IPS-11a (cell line): ENCODE measurements around the gene ACVRL1.
A peak's percentile ranks its signal among the peaks of the same experiment; 100 is the strongest.

Source experiments
- H3K4me3 ChIP-seq: one replicate; pipeline ENCODE4 v1.5.1; 2013; ENCODE audit warnings: low read depth, low read length, control low read depth

Gene ACVRL1

DNA sequence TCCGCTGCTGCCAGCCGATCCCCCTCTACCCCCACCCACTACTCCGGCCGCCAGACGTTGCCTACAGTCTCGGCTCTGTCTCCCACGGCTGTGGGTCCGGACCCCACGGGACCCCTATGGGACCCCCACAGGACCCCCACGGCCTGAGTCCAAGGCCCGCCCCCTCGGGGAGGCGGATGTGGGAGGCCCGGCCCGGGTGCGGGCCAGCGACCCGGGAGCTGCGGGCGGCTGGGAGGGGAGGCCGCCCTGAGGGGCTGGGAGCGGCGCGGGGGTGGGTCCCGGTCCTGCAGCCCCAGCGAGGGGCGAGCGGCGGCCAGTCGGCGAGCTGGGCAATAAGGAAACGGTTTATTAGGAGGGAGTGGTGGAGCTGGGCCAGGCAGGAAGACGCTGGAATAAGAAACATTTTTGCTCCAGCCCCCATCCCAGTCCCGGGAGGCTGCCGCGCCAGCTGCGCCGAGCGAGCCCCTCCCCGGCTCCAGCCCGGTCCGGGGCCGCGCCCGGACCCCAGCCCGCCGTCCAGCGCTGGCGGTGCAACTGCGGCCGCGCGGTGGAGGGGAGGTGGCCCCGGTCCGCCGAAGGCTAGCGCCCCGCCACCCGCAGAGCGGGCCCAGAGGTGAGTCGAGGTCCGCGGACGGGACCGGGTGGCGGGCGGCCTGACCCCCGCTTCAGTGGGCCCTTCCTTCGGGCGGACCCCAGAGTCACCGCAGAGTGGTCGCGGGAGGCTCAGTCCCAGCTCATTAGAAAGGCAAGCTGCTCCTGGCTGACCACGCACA is at the start of gene ACVRL1:
ACVRL1 (plus strand) TSS at position 422 of the 773 bp plus-strand sequence. CDS start 4,971 bp downstream, outside the sequence.
- H3K4me3 ChIP-seq: peak within 1 kb of the TSS; percentile 28

DNA sequence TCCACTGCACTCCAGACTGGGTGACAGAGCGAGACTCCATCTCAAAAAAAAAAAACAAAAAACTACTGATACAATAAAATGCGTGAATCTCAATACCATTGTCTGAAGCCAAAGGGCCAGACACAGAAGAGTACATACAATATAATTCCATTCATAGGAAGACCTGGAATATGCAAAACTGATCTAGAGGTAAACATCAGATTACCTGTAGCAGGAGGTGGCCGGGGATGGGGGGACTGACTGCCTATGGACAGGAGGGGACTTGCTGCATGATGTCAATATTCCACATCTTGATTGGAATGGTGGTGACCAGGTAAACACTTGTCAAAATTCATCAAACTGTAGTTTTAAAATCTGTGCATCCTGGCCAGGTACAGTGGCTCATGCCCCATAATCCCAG is 46.3 kb upstream of the ACVRL1 start:
- no peak overlapping the region for H3K4me3 ChIP-seq

DNA sequence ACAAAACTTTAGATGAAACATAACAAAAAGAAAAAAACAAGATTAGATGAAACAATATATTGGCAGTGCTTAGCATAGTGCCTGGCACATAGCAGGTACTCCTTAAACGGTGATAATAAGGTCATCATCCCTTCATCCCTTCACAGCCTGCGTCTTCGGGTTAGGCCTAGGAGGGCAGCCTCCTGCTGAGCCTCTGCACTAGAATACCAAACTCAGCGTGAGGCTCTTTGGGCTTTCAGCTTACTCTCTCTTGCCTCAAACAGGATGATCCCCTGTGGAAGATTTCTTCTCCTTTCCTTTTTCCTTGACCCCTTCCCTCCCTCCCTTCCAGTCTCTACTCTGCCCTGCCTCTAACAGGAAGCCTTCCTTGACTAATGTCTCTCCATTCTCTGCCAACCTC is 44.4 kb upstream of the ACVRL1 start:
- no peak overlapping the region for H3K4me3 ChIP-seq

DNA sequence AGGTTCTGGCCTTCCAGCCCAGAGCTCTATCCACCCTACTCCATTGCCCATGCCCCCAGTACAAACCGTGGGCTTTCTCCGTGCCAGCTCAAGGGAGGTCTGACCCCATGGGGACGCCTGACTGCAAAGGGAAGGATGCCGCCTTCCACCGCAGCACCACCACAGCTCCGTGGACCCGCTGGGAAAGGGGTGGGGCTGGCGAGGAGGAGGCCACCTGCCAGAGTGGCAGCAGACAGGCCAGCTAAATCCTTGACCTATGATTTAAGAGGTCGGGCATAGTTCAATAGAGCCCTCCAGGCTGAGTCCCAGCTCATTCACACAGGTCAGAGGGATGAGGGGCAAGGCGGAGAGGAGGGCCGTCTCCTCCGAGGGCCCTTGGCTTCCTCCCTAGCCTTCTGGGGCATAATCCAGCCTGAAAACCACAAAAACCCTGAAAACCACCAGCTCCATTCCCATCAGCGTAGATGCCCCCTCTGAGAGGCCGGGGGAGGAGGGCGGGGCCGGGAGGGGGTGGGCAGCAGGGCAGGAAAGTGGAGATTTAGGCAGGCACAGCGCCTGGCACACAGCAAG is 43.9 kb upstream of the ACVRL1 start:
- peak overlapping the region; percentile 41 for H3K4me3 ChIP-seq

DNA sequence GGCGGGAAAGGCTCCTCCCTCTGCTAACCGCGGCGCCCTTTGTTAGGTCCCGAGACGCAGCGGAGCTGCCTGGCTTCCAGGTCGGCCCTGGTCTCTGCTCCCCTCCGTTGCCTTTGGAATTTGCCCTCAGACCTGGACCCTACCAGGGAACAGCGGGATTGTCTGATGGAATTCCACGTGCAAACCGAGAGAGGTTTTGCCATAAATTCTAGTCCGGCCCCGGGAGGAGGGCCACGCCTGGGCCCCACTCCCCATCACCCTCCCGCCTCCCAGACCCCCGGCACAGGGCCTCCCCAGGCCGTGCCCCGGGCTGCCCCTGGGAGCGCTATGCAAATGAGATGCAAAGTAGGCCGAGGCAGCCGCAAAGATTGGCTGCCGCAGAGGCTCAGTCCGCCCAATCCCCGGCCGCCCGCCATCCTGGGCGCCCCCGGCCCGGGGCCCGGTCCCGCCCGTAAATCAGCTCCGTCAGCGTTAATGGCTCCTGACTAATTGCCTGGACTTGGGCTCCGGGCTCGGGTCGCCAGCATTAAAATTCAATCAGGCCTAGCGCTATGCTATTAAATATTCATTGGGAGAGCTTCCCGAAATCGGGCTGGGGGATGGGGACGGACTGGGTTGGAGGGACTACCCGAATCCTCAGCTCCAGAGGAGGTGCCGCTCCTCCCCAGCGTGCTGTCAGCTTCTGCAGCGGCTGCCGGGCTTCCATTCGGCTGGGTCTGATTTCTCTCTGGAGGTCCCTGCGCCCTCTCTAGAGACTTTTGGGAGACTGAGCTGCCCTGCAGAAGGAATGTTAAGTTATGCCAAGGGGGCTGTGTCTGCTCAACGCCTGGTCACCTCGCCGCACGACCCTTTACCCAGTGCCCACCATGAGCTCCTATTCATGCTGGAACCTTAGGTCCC is 43.1 kb upstream of the ACVRL1 start:
- peak overlapping the region; percentile 46 for H3K4me3 ChIP-seq

DNA sequence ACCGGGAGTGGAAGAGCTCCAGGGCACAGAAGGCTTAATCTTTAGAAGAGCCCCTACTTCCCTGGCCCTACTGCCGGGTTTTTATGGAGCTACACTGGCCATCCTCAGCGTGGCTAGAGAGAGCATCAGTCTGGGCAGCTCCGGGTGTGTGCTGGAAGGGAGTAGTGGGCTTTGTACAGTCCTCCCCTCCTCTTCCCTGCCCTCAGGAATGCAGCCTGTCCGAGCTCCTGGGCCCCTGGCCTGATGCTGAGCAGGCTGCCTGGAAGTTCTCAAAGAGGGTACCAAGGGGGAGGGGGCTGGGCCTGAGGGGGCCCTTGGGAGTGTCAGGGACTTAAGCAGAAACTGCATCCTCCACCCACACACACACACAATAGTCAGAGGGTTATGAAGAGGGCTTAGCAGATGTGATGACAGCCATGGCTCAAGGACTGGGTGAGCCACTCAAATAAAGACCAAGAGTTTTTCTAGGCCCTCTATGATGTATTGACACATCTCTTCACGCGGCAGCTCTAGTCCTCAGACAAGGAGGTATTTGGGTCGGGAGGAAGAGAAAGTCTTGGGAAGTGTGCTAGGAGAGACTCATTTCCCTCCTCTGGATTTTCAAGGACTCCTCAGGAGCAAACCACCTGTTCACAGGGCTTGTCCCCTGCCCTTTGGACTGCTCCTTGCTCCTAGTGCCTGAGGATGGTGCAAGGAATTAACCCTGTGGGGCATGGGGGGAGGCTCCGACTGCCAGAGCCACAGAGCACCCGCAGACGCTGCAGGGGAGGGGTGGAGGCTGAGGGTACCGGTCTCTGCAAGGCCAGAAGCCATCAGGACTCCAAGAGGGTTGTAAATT is 42.3 kb upstream of the ACVRL1 start:
- H3K4me3 ChIP-seq: peak overlapping the region; percentile 46

DNA sequence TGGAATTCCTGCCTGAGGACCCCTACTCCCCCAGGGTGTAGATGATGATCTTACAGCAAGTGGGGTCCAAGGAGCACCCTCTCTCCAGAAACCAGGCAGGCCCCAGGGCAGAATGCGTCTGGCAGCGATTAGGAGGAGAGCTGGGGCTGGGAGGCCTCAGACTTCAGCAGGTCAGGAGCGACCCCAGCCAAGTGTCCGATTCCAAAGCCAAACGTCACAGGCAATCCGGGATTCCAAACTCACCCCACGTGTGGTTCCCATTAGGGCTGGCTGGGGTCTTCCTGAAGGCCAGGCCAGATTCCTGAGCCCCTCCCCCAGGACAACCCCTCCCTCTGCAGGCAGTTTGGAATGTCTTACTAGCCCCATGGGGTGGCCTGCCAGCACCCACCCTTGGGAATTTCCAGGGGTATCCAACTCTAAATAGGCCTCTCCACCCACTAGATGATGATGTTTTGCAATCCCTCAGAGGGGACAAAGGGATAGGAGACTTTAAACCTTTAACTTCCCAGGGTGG is 41.5 kb upstream of the ACVRL1 start:
- no peak overlapping the region for H3K4me3 ChIP-seq

DNA sequence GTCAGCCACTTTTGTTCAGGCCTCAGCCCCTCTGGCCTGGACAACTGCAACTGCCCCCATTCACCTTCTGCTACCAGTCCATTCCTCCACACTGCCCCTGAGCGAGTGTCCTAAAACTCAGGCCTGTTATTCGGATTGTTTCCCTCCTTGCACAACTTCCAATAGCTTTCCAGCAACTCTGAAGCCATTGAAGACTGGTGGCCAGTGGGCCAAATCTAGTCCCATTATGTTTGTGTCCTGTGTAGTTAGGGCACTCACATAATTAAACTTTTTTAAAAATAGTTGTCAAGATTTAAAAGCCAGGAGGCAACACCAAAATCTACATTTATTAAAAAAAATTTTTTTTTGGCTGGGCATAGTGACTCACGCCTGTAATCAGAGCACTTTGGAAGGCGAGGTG is 41.0 kb upstream of the ACVRL1 start:
- no peak overlapping the region for H3K4me3 ChIP-seq

DNA sequence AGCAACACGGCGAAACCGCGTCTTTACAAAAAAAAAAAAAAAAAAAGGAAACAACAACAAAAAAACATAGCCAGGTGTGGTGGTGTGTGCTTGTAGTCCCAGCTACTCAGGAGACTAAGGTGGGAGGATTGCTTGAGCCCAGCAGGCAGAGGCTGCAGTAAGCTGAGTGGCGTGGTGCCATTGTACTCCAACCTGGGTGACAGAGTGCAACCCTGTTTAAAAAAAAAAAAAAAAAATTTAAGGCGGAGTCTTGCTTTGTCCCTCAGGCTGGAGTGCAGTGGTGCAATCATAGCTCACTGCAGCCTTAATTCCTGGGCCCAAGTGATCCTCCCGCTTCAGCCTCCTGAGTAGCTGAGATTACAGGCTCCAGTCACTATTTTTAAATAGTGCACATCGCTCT is 40.5 kb upstream of the ACVRL1 start:
- H3K4me3 ChIP-seq: no peak overlapping the region

DNA sequence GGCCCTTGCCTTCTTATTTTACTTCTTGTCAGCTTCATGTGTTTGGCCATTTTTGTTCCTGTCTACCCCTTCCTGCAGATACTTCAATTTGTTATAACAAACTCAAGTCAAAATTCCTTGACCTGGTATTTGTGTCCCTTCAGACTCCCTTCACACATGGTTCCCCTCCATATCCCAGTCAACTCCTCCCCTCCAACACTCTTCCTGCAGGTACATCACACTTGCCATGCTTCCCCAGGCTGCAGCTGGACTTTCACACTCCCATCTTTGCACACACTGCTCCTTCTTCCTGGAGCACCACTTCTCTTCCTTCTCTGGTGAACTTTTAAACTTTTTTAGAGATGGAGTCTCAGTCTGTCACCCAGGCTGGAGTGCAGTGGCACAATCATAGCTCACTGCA is 39.9 kb upstream of the ACVRL1 start:
- no peak overlapping the region for H3K4me3 ChIP-seq

DNA sequence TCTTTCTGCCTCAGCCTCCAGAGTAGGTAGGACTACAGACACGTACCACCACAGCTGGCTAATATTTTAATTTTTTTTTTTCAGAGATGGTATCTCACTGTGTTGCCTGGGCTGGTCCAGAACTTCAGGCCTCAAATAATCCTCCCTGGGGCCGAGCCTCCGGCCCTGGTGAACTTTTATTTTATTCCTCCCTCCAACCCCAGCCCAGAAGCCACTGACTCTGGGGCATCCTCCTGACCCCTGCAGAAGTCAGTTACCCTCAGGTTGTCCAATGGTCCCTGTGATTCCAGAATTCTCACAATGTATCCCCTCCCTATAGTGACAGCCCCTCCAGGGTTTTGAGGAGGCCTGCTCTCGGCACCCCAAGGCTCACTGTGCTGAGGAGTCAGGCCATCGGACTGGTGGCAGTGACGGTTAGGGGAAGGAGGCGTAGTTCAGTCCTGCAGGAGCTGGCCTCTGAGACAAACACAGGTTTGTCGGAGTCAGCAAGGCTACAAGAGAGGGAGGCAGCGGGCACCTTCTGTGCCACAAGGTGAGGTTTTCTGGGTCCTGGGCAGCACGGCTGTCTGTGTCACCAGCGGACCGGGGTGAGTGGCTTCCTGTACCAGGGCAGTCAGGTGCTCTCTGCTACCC is 39.4 kb upstream of the ACVRL1 start:
- H3K4me3 ChIP-seq: no peak overlapping the region

DNA sequence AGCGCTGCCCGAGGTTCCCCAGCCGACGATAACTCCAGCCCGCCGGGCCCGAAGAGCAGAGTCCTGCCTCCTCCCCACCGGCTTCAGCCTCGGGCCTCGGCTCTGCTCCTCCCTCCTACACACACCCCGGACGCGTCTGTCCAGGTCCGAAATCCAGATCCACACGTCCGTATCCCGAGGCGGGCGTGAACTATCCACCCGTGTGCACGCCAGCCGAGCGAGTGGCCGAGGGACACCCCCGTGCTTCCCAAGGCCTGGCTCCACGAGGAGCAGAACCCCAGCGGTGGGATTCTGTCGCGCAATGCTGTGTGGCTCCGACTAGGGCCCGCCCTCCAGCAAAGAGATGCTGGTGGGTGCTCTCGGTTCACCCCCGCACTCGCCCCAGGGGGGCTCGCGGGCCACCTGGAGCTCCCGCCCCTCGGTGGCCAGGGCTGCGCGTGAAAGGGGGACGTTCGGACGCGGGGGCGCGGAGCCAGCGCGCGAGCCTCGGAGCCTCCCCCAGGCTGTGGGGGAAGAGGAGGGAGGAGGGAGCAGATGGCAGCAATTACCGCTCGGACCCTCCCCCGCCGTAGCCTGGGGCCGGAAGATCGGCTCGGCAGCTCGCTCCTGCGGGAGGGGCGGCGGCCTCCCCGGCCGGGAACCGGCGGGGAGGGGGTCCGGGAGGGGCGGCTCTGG is 38.3 kb upstream of the ACVRL1 start:
- peak overlapping the region; percentile 60 for H3K4me3 ChIP-seq

DNA sequence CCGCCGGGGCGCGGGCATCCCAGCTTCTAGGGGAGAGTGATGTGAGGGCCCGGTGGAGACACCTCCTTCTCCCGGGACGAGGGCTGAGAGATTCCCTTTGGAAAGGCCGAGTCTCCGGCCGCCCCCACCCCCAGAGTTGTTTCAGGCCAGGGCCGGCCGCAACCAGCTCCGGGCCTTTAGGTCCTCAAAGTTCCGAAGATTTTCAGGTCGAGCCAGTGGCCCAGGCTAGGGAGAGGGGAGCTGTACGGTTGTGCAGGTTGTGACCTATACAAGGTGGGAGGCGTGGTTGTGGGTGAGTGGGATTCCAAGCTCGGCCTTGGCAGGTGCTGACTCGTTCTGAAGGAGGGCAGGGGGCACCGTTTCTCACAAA is 37.8 kb upstream of the ACVRL1 start:
- H3K4me3 ChIP-seq: peak overlapping the region; percentile 60

DNA sequence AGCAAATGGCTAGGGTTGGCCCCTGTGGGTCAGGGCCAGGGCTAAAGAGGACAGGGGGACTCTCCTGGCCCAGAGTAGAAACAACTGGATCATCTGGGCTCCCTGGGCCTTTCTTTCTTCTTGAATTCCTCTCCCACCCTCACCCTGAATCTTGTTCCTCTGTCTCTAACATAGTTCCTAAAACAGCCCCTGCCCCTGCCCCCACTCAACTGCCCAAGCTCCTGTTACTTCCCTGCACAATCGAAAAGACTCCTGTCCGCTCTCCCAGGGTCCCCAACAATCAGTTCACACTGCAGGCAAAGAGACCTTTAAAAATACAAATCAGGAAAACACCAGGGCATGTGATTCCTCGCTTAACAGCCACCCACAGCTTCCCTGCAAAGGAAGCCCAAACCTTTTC is 37.4 kb upstream of the ACVRL1 start:
- no peak overlapping the region for H3K4me3 ChIP-seq

DNA sequence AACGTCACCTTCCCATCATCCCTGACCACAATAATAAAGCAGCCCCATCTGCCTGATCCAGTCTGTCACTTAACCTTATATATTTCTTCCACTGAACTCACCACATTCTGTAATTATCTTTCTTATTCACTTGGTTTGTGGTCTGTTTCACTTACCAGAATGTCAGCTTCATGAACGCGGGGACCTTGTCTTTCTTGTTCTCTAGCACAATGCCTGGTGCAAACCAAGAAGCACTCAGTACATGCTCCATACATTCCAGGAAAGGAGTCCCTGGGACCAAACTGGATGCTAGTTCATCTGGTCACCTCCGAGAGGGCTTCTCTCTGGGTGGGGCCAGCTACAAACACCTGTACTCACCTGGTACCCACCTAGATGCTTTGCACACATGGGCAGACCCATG is 36.8 kb upstream of the ACVRL1 start:
- no peak overlapping the region for H3K4me3 ChIP-seq

DNA sequence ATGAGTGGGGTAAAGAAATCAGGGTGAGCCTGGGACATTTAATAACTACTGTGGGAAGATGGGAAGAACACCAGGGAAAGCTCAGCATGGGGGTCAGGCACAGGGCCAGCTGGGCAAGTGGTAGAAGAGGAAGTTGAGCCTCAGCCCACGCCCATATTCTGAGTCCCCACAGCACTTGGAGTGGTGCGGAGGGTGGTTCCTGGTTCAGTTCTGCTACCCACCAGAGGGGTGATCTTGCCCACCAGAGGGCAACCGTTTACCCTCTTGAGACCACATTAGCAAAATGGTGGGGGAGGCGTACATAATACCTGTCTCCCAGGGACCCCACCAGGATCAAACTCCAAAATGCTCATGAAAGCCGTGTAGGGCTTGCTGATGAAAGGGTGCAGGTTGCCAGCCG is 36.2 kb upstream of the ACVRL1 start:
- no peak overlapping the region for H3K4me3 ChIP-seq

DNA sequence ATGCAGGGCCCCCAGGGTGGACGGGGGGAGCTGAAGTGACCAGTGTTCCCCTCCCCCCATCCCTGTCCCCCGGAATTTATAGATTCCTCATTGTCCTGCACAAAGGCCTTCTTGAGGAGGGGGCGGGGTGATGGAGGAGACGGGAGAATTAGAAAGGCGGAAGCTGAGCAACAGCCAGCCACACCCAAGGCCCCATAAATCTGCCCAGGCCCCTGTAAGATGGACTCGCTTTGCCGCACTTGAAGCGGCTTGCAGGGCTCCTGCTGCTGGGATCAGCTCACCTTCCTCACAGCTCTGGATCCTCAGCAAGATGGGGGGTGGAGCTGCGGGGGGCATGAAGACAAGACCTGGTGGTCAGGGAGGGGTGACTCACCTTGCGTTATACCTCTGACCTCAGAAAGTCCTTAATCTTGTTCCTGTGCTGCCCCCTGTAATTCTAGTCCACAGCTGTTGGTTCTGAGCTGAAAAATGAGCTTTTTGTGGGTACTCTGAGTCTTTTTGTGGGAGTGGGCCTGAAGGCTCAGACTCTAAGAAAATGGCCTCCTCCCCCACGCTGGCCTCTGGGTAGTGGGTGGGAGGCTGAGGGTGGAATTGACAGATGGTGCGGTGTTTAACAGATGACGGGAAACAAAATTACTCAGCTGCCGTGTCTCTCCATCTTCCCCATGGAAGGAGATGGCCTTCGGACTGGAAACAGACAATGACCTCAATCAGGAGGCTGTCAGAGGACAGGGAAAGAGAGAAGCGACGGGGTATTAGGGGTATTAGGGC is 35.2 kb upstream of the ACVRL1 start:
- H3K4me3 ChIP-seq: no peak overlapping the region

DNA sequence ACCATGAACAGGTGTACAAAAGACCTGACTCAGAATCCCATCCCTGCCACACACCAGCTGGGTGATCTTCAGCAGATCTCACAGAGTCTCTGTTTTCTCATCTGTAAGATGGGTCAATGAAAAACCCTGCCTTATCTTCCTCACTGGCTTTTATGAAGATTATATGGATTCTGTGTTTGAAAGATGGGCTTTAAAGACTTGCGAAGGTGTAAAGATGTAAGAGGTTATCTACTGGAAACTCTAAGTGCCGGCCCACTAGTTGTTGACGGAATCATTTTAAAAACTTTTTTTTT is 34.7 kb upstream of the ACVRL1 start:
- H3K4me3 ChIP-seq: no peak overlapping the region
